SK-N-SH treated with all-trans-retinoic acid at 6 μM for 48 hours (cell line): ENCODE measurements around the gene CD200.

ENCODE experiments used
- ATAC-seq: fragments of 200-7000 bp; cut with Tn5 transposase; 3 replicates; pipeline ENCODE4 v1.9.1; 2020; ENCODE audit warnings: mild to moderate bottlenecking, moderate library complexity
- ARNTL ChIP-seq: fragments of 450-650 bp; formaldehyde crosslinking; IDR thresholded peaks from 2 replicates; pipeline ENCODE4 v1.5.0; 2020; ENCODE audit warnings: low read depth, mild to moderate bottlenecking, moderate library complexity, borderline replicate concordance
- BACH2 ChIP-seq: fragments of 250-450 bp; sonication (Bioruptor Pico); IDR thresholded peaks from 2 replicates; pipeline ENCODE4 v1.9.0; 2021; ENCODE audit warnings: mild to moderate bottlenecking, borderline replicate concordance
- CSDC2 ChIP-seq: fragments of 250-450 bp; sonication (Bioruptor Pico); IDR thresholded peaks from 2 replicates; pipeline ENCODE4 v1.5.0; 2020; ENCODE audit warnings: mild to moderate bottlenecking, moderate library complexity
- ESRRG ChIP-seq: fragments of 250-450 bp; sonication (Bioruptor Pico); IDR thresholded peaks from 2 replicates; pipeline ENCODE4 v1.6.1; 2021; ENCODE audit warnings: mild to moderate bottlenecking
- GLIS3 ChIP-seq: fragments of 250-450 bp; sonication (Bioruptor Pico); IDR thresholded peaks from 2 replicates; pipeline ENCODE4 v1.5.0; 2020; ENCODE audit warnings: mild to moderate bottlenecking, moderate library complexity
- ISL1 ChIP-seq: fragments of 250-450 bp; sonication (Bioruptor Pico); IDR thresholded peaks from 2 replicates; pipeline ENCODE4 v2.1.2; 2022; ENCODE audit warnings: mild to moderate bottlenecking, moderate library complexity
- OSR1 ChIP-seq: fragments of 250-450 bp; sonication (Bioruptor Pico); IDR thresholded peaks from 2 replicates; pipeline ENCODE4 v1.8.0; 2022; ENCODE audit warnings: moderate library complexity, mild to moderate bottlenecking, inconsistent platforms
- PPARA ChIP-seq: fragments of 250-450 bp; sonication (Bioruptor Pico); IDR thresholded peaks from 2 replicates; pipeline ENCODE4 v1.5.0; 2020; ENCODE audit warnings: mild to moderate bottlenecking, borderline replicate concordance
- SNAI2 ChIP-seq: fragments of 250-450 bp; sonication (Bioruptor Pico); IDR thresholded peaks from 2 replicates; pipeline ENCODE4 v1.5.0; 2020; ENCODE audit warnings: mild to moderate bottlenecking, moderate library complexity
- TCF4 ChIP-seq: fragments of 250-450 bp; sonication (Bioruptor Pico); IDR thresholded peaks from 2 replicates; pipeline ENCODE4 v1.8.0; 2021; ENCODE audit warnings: mild to moderate bottlenecking, moderate library complexity, borderline replicate concordance
- TOX ChIP-seq: fragments of 250-450 bp; sonication (Bioruptor Pico); IDR thresholded peaks from 2 replicates; pipeline ENCODE4 v1.8.0; 2021; ENCODE audit warnings: mild to moderate bottlenecking, moderate library complexity, borderline replicate concordance
- ZC3H10 ChIP-seq: fragments of 250-450 bp; sonication (Bioruptor Pico); IDR thresholded peaks from 2 replicates; pipeline ENCODE4 v1.5.1; 2021; ENCODE audit warnings: mild to moderate bottlenecking, moderate library complexity
- ZFP3 ChIP-seq: fragments of 250-450 bp; sonication (Bioruptor Pico); IDR thresholded peaks from 2 replicates; pipeline ENCODE4 v1.5.0; 2020; ENCODE audit warnings: mild to moderate bottlenecking, moderate library complexity
- ZFP30 ChIP-seq: fragments of 450-650 bp; formaldehyde crosslinking; IDR thresholded peaks from 2 replicates; pipeline ENCODE4 v1.5.0; 2022; ENCODE audit warnings: mild to moderate bottlenecking, moderate library complexity
- ZNF565 ChIP-seq: fragments of 450-650 bp; formaldehyde crosslinking; conservative IDR thresholded peaks from 2 replicates; pipeline ENCODE4 v1.5.0; 2020; ENCODE audit warnings: low read depth, mild to moderate bottlenecking, moderate library complexity
- ZNF70 ChIP-seq: fragments of 450-650 bp; formaldehyde crosslinking; IDR thresholded peaks from 2 replicates; pipeline ENCODE4 v1.5.0; 2020; ENCODE audit warnings: mild to moderate bottlenecking, moderate library complexity
- ZNF8 ChIP-seq: fragments of 450-650 bp; formaldehyde crosslinking; IDR thresholded peaks from 2 replicates; pipeline ENCODE4 v1.5.0; 2020; ENCODE audit warnings: mild to moderate bottlenecking, moderate library complexity
- TF ChIP-seq, protein P1 (sequence below): fragments of 250-450 bp; sonication (Bioruptor Pico); IDR thresholded peaks from 2 replicates; pipeline ENCODE4 v1.5.1; 2020; ENCODE audit warnings: low read depth, mild to moderate bottlenecking, moderate library complexity
- TF ChIP-seq, protein P2 (sequence below): fragments of 250-450 bp; sonication (Bioruptor Pico); IDR thresholded peaks from 2 replicates; pipeline ENCODE4 v1.5.0; 2020; ENCODE audit warnings: mild to moderate bottlenecking, moderate library complexity
- TF ChIP-seq, protein P3 (sequence below): fragments of 250-450 bp; sonication (Bioruptor Pico); IDR thresholded peaks from 2 replicates; pipeline ENCODE4 v1.8.0; 2020; ENCODE audit warnings: mild to moderate bottlenecking, moderate library complexity, borderline replicate concordance
- TF ChIP-seq, protein P4 (sequence below): fragments of 250-450 bp; sonication (Bioruptor Pico); IDR thresholded peaks from 2 replicates; pipeline ENCODE4 v1.8.0; 2021; ENCODE audit warnings: low read depth, mild to moderate bottlenecking, moderate library complexity, borderline replicate concordance

CD200 gene, protein sequence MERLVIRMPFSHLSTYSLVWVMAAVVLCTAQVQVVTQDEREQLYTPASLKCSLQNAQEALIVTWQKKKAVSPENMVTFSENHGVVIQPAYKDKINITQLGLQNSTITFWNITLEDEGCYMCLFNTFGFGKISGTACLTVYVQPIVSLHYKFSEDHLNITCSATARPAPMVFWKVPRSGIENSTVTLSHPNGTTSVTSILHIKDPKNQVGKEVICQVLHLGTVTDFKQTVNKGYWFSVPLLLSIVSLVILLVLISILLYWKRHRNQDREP

DNA sequence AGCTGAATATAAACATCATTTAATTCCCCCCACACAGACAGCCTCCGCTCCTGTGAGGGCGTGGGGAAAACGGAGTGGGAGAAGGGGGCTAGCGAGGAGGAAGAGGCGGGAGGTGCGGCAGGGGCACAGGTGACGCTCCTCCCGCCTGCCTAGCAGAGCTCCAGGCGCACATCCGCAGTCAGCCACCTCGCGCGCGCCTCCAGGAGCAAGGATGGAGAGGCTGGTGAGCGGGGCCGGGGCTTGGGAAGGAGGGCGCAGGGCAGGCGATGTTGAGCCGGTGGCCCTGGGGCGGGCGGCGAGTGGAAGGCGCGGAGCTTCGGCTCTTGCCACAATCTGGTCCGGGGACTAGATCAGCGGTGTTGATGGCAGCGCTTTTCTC, at the start of gene CD200:
CD200 (plus strand) TSS at position 155 of the 379 bp plus-strand sequence; CDS start at position 212, 57 bp downstream.
- TF ChIP-seq, protein P1, sequence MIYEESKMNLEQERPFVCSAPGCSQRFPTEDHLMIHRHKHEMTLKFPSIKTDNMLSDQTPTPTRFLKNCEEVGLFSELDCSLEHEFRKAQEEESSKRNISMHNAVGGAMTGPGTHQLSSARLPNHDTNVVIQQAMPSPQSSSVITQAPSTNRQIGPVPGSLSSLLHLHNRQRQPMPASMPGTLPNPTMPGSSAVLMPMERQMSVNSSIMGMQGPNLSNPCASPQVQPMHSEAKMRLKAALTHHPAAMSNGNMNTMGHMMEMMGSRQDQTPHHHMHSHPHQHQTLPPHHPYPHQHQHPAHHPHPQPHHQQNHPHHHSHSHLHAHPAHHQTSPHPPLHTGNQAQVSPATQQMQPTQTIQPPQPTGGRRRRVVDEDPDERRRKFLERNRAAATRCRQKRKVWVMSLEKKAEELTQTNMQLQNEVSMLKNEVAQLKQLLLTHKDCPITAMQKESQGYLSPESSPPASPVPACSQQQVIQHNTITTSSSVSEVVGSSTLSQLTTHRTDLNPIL (CRISPR knock-in tag) = no peak
- peak; percentile 93 for ATAC-seq

DNA sequence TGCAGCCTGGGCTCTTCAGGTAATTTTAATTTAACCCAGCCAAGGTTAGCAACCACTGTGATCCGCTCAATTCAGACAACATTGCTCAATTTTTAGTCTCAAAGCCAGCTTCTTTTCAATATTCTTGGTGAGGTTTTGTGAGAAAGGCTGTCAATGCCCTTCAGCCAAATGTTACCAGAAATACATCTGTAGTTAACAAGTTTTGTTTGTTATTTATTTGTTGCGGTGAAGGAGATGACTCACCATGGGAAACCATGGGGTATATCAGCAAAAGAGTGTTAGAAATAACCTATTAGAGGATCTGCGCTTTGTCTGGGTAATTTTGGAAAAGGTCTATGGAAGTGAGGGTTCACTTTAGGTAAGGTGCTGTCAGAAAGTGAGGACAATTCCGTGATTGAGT, 43.9 kb upstream of the CD200 start:
- ATAC-seq = no peak
- TF ChIP-seq ISL1 (CRISPR knock-in tag) (no peak), BACH2 (CRISPR knock-in tag) (no peak), ARNTL (no peak), ZNF8 (CRISPR knock-in tag) (no peak), PPARA (CRISPR knock-in tag) (no peak), TCF4 (no peak), SNAI2 (no peak), ESRRG (CRISPR knock-in tag) (no peak), ZNF565 (CRISPR knock-in tag) (no peak), ZFP3 (CRISPR knock-in tag) (no peak), CSDC2 (no peak), ZC3H10 (CRISPR knock-in tag) (no peak), ZNF70 (CRISPR knock-in tag) (no peak), ZFP30 (no peak)
- TF ChIP-seq, protein P1 (CRISPR knock-in tag) = no peak
- TF ChIP-seq, protein P2, sequence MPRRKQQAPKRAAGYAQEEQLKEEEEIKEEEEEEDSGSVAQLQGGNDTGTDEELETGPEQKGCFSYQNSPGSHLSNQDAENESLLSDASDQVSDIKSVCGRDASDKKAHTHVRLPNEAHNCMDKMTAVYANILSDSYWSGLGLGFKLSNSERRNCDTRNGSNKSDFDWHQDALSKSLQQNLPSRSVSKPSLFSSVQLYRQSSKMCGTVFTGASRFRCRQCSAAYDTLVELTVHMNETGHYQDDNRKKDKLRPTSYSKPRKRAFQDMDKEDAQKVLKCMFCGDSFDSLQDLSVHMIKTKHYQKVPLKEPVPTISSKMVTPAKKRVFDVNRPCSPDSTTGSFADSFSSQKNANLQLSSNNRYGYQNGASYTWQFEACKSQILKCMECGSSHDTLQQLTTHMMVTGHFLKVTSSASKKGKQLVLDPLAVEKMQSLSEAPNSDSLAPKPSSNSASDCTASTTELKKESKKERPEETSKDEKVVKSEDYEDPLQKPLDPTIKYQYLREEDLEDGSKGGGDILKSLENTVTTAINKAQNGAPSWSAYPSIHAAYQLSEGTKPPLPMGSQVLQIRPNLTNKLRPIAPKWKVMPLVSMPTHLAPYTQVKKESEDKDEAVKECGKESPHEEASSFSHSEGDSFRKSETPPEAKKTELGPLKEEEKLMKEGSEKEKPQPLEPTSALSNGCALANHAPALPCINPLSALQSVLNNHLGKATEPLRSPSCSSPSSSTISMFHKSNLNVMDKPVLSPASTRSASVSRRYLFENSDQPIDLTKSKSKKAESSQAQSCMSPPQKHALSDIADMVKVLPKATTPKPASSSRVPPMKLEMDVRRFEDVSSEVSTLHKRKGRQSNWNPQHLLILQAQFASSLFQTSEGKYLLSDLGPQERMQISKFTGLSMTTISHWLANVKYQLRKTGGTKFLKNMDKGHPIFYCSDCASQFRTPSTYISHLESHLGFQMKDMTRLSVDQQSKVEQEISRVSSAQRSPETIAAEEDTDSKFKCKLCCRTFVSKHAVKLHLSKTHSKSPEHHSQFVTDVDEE (CRISPR knock-in tag) = no peak

DNA sequence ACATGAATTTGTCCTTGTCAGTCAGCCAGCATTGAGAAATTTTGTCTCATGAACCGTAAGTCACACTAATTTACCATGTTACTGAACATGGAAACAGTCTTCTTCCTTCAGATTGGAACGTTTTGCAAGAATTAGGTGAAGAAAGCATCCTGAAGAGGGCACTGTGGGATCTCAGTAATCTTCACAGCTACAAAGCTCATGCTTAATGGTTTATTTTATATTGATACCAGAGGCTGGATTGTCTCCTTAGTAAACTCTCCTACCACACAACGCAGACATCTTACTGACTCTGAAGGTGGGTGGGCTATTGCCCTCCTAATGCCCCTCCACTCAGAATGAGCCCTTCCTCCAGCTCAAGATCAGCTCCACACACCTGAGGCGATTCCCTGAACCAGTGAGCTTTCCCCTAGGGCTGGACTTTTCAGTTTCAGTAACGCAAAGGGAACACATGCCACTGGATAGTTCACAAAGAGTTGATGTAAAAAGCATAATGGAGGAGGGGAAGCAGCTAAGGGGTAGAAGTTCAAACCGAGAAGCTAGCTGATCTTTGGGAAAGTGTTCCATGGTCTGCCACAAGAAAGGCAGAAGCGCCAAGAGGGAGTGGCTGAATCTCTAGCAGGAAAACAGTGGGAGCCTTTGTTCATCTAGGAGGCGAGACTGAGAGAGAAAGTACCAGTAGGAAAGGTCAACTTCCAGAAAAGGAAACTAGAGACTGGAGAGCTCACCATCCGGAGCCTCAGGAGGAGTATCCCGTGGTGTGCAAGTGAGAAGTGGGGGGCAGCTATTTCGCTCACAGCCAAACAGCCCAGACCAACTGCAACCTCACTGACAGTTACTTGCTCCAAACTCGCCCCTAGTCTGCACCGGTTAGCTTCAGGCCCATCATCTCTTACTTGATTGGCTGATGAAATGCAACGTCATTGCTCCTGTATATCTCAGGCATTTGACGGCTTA, 39.3 kb upstream of the CD200 start, which contains the start of gene SLC9C1:
SLC9C1 (minus strand) TSS at position 849 of the 954 bp plus-strand sequence. CDS start 7,425 bp downstream, outside the sequence.
- peak; percentile 95 for ATAC-seq
- TF ChIP-seq ZFP3 (CRISPR knock-in tag) (no peak), ESRRG (CRISPR knock-in tag) (no peak), ZFP30 (no peak), TOX (CRISPR knock-in tag) (no peak), CSDC2 (no peak), GLIS3 (CRISPR knock-in tag) (no peak), ZNF565 (CRISPR knock-in tag) (no peak), OSR1 (no peak), ZC3H10 (CRISPR knock-in tag) (no peak), SNAI2 (no peak)
- TF ChIP-seq, protein P1 (CRISPR knock-in tag) = no peak

DNA sequence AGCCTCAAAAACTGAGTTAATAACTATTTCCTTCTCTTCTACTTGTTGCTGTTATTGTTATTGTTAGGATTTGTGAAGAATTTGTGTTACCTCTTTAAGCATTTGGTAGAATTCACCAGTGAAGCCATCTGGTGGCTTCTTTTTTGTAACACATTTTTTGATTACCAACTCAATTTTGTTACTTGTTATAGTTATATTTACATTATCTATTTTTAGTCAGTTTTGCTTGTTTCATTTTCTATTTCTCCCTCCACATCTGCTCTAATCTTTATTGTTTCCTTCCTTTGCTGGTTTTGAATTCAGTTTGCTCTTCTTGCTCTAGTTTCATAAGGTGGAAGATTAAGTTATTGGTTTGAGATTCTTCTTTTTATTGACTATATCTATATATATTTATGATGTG, 35.2 kb upstream of the CD200 start:
- ATAC-seq = no peak
- TF ChIP-seq, protein P3, sequence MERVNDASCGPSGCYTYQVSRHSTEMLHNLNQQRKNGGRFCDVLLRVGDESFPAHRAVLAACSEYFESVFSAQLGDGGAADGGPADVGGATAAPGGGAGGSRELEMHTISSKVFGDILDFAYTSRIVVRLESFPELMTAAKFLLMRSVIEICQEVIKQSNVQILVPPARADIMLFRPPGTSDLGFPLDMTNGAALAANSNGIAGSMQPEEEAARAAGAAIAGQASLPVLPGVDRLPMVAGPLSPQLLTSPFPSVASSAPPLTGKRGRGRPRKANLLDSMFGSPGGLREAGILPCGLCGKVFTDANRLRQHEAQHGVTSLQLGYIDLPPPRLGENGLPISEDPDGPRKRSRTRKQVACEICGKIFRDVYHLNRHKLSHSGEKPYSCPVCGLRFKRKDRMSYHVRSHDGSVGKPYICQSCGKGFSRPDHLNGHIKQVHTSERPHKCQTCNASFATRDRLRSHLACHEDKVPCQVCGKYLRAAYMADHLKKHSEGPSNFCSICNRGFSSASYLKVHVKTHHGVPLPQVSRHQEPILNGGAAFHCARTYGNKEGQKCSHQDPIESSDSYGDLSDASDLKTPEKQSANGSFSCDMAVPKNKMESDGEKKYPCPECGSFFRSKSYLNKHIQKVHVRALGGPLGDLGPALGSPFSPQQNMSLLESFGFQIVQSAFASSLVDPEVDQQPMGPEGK (CRISPR knock-in tag) = no peak
- no peak for TF ChIP-seq TOX (CRISPR knock-in tag)
- no peak for TF ChIP-seq ZFP30
- no peak for TF ChIP-seq ZFP3 (CRISPR knock-in tag)
- TF ChIP-seq BACH2 (CRISPR knock-in tag) = no peak
- no peak for TF ChIP-seq ISL1 (CRISPR knock-in tag)
- TF ChIP-seq TCF4 = no peak
- TF ChIP-seq ARNTL = no peak
- TF ChIP-seq OSR1 = no peak
- TF ChIP-seq, protein P4, sequence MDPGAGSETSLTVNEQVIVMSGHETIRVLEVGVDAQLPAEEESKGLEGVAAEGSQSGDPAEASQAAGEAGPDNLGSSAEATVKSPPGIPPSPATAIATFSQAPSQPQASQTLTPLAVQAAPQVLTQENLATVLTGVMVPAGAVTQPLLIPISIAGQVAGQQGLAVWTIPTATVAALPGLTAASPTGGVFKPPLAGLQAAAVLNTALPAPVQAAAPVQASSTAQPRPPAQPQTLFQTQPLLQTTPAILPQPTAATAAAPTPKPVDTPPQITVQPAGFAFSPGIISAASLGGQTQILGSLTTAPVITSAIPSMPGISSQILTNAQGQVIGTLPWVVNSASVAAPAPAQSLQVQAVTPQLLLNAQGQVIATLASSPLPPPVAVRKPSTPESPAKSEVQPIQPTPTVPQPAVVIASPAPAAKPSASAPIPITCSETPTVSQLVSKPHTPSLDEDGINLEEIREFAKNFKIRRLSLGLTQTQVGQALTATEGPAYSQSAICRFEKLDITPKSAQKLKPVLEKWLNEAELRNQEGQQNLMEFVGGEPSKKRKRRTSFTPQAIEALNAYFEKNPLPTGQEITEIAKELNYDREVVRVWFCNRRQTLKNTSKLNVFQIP (CRISPR knock-in tag) = no peak
